HUES64 (cell line): ENCODE results near the gene PTPN22.

Experiments used
- H3K27ac ChIP-seq: 2 replicates; pipeline ENCODE4 v1.7.0; 2013; ENCODE audit warnings: low read depth, low read length, inconsistent platforms
- H3K27me3 ChIP-seq: 2 replicates; pipeline ENCODE4 v1.6.1; 2013; ENCODE audit warnings: mild to moderate bottlenecking, low read length; ENCODE audit not compliant: insufficient read depth
- H3K36me3 ChIP-seq: 2 replicates; pipeline ENCODE4 v1.6.1; 2013; ENCODE audit warnings: mild to moderate bottlenecking, low read length; ENCODE audit not compliant: insufficient read depth
- H3K4me1 ChIP-seq: 2 replicates; pipeline ENCODE4 v1.6.1; 2013; ENCODE audit warnings: mild to moderate bottlenecking, low read length, moderate library complexity; ENCODE audit not compliant: insufficient read depth
- H3K4me3 ChIP-seq: 2 replicates; pipeline ENCODE4 v1.5.1; 2013; ENCODE audit warnings: mild to moderate bottlenecking, low read length, moderate library complexity
- H3K9ac ChIP-seq: 2 replicates; pipeline ENCODE4 v1.6.1; 2013; ENCODE audit warnings: mild to moderate bottlenecking, low read depth, low read length
- H3K9me3 ChIP-seq: 2 replicates; pipeline ENCODE4 v1.6.1; 2013; ENCODE audit warnings: low read depth, low read length; ENCODE audit not compliant: insufficient read depth
- WGBS: fragments of 150-250, 120-280 bp; methylation state at CpG from one replicate; pipeline ENCODE4 v1.1.7; 2013; ENCODE audit warnings: missing lambda C conversion rate; 5-methylcytosine and 5-hydroxymethylcytosine counted together

Gene PTPN22

DNA sequence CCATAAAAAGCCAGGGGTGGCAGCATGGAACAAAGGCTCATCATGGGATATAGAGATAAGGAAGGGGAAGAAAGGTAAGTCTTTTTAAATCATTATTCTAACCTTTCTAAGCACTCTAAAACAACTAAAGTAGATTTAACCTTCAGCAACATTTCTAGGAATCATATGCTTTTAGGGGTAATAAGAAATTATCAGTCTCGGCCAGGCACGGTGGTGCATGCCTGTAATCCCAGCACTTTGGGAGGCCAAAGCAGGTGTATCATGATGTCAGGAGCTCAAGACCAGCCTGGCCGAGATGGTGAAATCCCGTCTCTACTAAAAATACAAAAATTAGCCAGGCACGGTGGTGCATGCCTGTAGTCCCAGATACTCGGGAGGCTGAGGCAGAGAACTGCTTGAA, 92.0 kb downstream of the PTPN22 start:
- WGBS, result 93% methylated on average over 6 of the region's 6 CpGs
- Histone ChIP-seq H3K9me3 (no peaks in the 10 kb centered on the region), H3K27me3 (no peaks in the 10 kb centered on the region)

DNA sequence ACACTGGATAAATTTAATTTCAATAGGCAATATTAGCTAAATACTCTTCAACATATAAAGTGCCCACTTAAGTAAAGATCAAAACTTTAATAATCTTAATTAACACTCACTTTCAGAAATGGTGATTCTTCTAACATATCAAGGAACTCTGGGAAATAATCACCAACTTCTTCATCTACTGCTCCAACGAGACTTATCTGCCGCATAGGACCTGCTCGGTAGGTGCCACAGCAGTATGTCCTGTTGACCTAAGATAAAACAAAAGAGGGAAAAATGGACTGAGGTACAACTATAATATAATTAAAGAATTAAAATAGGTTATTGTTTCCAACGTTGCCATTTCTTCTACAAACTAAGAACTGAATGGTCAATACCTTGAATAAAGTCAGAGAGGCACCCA, 94.0 kb downstream of the PTPN22 start:
- no peak overlapping the region for H3K9ac ChIP-seq
- no peaks in the 10 kb centered on the region for H3K9me3 ChIP-seq
- H3K4me1 ChIP-seq, result peaks cover 19% of the 10 kb centered on the region; the same call in 1 of the 2 replicates
- peaks cover 30% of the 10 kb centered on the region for H3K36me3 ChIP-seq
- H3K27ac ChIP-seq, result no peak overlapping the region
- H3K4me3 ChIP-seq, result no peak overlapping the region
- no peaks in the 10 kb centered on the region for H3K27me3 ChIP-seq
- WGBS, result 90% methylated on average over 3 of the region's 4 CpGs

More for the DNA sequence above, 92.0 kb downstream of the PTPN22 start:
- no peak overlapping the region for H3K27ac ChIP-seq
- peaks cover 28% of the 10 kb centered on the region for H3K4me1 ChIP-seq
- no peak overlapping the region for H3K9ac ChIP-seq
- H3K36me3 ChIP-seq, result peaks cover 27% of the 10 kb centered on the region
- no peak overlapping the region for H3K4me3 ChIP-seq

DNA sequence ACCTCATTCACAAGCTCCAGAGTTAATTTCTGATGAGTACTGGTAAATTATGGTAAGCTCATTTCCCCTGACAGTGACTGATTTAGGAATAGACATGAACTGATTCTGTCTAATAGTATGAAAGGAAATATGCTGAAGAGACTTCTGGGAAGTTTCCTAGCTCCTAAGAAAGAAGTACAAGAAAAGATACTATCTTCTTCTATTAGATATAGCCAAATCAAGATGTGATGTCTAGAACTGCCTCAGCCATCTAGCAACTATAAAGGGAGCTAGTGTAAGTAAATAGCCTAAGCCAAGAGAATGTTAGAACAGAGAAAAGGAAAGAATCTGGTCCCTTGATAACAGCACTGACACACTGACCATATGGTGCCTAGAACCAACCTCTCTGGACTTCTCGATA, 101.5 kb downstream of the PTPN22 start:
- Histone ChIP-seq H3K27me3 (no peaks in the 10 kb centered on the region), H3K36me3 (peaks cover 38% of the 10 kb centered on the region), H3K9me3 (no peaks in the 10 kb centered on the region), H3K27ac (no peak overlapping the region), H3K4me1 (peaks cover 60% of the 10 kb centered on the region), H3K9ac (no peak overlapping the region), H3K4me3 (no peak overlapping the region)
- 81% methylated on average over 1 of the region's 1 CpG for WGBS

DNA sequence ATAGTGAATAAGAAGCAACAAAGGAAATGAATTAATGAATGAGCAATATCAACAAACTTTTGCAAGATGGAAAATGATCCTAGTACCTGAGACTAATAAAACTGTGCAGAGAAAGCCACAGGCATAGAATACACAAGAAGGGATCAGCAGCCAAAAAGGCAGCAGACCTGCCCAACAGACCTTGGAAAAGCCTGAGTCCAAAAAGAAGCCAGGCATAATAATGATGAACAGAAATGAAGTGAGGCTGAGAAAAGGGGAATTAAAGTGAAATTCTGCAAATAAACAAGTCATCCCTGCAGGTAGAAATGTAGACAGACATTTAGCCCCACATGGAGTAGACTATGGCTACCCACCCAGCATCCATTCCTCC, 101.9 kb downstream of the PTPN22 start:
- peaks cover 60% of the 10 kb centered on the region for H3K4me1 ChIP-seq
- H3K9me3 ChIP-seq, result no peaks in the 10 kb centered on the region
- no peak overlapping the region for H3K9ac ChIP-seq
- no peak overlapping the region for H3K27ac ChIP-seq
- H3K27me3 ChIP-seq, result no peaks in the 10 kb centered on the region
- H3K4me3 ChIP-seq, result no peak overlapping the region
- H3K36me3 ChIP-seq, result peaks cover 40% of the 10 kb centered on the region

DNA sequence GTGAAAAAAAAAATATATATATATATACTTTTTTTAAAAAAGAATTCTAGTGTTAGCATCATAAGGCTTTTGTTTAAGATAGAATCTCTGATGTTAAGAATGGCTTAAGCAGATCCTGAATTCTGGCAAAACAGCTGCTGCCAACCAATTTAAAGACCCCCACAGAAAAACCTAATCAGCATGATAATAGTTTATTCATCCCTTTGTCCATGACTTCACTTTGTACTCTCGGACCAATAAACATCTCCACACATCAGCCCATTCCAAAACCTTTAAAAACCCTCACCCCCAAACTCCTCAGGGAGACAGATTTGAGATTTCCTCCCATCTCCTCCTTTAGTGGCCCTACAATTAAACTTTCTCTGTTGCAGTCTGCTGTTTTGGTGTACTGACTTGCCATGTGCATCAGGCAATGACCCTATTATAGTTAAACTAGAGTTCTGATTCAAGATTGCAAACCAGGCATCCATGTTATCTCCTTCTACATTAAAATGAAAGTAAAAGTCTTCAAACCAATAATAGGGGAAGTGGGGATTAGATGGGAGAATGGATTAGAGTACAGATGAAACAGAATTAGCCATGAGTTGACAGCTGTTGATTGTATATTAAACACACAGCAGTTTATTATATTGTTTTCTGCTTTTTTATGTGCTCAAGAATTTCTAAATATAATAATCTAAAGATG, 102.5 kb downstream of the PTPN22 start:
- Histone ChIP-seq H3K9ac (no peak overlapping the region), H3K27ac (peak overlapping the region; percentile 65; the same call in 1 of the 2 replicates), H3K9me3 (no peaks in the 10 kb centered on the region), H3K36me3 (peaks cover 44% of the 10 kb centered on the region), H3K4me1 (peaks cover 60% of the 10 kb centered on the region), H3K27me3 (no peaks in the 10 kb centered on the region), H3K4me3 (0 out of 2 replicates have a peak overlapping the region, but pooled peaks have one; percentile 20)
- 31% methylated on average over 1 of the region's 1 CpG for WGBS

DNA sequence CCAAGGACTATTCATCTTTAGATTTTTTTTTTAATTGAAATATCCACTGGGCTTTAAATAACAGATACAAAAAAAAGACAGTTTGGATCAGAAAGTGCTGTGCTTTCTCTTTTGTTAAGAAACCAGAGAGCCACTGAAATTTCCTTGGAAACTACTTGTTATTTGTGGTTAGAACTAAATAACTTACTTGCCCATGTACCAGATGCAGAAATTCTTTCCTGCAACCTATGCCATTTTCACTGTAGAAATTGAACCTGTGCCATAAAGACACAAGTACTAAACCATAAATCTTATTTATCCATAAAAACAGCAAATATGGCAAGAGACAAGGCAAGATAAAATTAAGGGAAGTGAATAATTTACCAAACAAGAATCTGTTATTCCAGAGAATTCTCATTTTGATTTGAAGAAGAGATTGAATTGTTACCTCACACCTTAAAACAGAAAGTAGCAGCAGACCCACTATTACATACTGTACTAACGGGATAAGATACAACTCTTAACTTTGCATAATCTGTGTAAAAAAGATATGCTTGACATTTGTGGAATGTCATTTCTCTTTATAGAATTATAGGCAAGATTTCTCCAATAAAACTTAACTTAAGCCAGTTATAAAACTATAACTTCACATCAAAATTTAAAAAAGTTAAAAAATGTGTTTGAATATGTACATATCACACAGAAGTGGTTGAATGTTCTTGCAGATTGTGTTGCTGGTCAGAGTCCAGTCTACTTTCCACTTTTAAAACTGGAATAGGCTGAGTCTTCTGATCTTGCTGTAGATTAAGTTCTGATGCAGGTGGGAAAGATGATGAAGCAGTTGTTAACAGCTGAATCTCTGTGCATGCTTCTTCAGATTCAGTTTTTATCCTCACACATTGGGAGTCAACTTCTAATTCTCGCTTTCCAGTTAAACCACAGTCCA, 105.9 kb downstream of the PTPN22 start:
- 100% methylated on average over 1 of the region's 2 CpGs for WGBS
- no peaks in the 10 kb centered on the region for H3K27me3 ChIP-seq
- no peak overlapping the region for H3K27ac ChIP-seq
- H3K4me3 ChIP-seq, result no peak overlapping the region
- H3K4me1 ChIP-seq, result peaks cover 43% of the 10 kb centered on the region
- peaks cover 49% of the 10 kb centered on the region for H3K36me3 ChIP-seq
- no peak overlapping the region for H3K9ac ChIP-seq
- H3K9me3 ChIP-seq, result no peaks in the 10 kb centered on the region
